ENCODE data around the gene ZNF573. TPM values are rescaled to one million over a fixed set of nuclear protein-coding genes. Genes with fewer than 3 reads are reported as not detected.

Gene ZNF573
- 1.1 and 3.2 TPM in 2 replicates for total RNA-seq

DNA sequence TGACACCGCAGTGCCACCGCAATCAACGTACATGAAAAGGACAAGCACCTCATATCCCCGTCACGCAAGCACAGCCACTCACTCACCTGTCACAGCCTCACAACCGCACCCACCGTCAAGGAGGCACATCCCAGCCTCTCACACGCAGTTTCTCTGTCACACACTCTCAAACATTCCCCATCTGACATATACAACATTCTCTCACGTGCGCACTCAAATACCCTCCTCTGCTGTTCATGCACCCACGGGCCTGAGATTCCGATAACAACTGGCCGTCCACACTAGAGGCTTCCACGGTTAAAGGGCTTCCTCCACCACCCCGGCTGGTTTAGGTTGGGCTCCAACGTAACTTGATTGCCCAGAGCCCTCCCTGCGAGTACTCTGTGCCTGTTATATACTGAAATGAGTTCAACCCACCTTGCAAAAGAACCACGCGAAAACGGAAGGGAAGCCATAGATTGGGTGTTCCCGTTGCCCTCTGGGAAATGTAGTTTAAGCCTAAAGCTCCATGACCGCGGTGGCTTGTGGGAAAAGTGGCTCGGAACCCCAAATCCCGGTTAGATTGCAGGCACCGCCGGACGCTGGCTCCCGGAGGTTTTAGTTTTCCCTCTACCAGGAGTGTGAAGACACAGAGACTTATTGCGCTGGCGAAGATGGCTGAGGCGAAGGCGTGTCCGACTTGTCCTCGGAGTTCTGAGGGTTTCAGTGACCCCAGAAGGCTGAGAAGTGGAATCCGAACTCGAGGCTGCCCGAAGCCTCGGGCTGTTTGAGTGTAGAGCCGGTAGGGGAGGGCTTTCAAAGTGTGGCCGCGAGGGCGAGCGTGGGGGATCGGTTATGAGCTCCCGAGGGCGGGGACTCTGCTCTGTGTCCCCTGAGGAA is at the start of gene ZNF573:
Gene ZNF573, minus strand, starts transcription at position 460 of the 879 bp plus-strand sequence. CDS start 5,857 bp downstream, outside the sequence.

DNA sequence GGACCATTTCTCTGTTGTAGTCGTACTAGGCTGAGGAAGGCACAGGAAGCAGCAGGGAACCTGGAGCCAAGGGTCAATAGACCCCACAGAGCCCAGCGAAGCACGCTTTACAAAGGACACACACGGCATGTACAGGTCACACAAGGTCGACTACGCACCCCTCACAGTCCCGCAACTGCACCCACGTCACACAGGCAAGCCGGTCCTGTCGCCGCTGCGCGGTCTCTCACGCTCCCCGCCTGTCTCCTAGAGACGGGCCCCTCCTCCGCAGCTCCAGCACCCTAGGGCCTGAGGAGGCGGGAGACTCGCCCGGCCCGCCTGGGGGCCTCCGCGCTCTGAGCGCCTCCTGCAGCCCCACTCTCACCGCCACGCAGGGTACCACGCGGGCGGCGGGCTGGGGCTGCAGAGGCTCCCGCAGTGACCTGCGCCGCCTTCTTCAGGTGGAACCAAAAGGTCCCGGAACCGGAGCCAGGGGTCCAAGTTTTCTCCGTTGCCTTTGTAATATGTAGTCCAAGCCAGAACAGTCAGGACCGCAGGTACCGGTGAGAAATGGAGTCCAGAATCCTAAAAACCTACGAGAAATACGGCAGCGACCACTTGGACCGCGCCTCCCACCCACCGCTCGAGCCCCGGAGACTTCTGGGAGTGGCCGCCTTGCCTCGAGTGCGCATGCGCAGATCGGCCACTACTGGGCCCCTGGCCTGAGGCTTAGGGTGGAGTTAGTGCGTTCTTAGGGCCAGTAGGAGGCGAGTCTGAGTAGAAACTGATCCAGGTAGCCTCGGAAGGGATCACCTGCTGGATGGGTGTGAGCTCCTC is 60.1 kb downstream of the ZNF573 start, which contains the start of gene ZNF607:
Gene ZNF607, minus strand, starts transcription at position 651 of the 816 bp plus-strand sequence. CDS start 8,143 bp downstream, outside the sequence.

Other genes with a start within 250 kb of the ZNF573 start
- gene ZNF571, start 184.8 kb downstream of the ZNF573 start, total RNA-seq, result 0.65 and 1.9 TPM in 2 replicates
- gene ZNF540, start 184.7 kb downstream of the ZNF573 start, total RNA-seq, result 0.16 and 0.76 TPM in 2 replicates
- gene ZFP30, start 124.1 kb downstream of the ZNF573 start, total RNA-seq, result 3.9 and 10.4 TPM in 2 replicates
- 1.1 and 3.0 TPM in 2 replicates for gene ZNF607, start 59.8 kb downstream of the ZNF573 start, total RNA-seq
- gene WDR87, start 127.0 kb upstream of the ZNF573 start, total RNA-seq, result not detected in 2 replicates
- 47.8 and 56.1 TPM in 2 replicates for gene SIPA1L3, start 127.6 kb upstream of the ZNF573 start, total RNA-seq